AG10803 (cell line): ENCODE measurements around the gene ZFAND2A.

Experiments
- DNase-seq: peaks from one replicate; pipeline ENCODE4 v3.0.0; 2010; ENCODE audit warnings: low read depth
- H3K4me3 ChIP-seq: 2 replicates; pipeline ENCODE4 v1.5.1; 2011; ENCODE audit warnings: mild to moderate bottlenecking, low read length, control low read depth
- CTCF ChIP-seq: conservative IDR thresholded peaks from 2 replicates; pipeline ENCODE4 v1.5.1; 2011; ENCODE audit warnings: mild to moderate bottlenecking, low read length, control low read depth, inconsistent platforms

The ZFAND2A gene

GRCh38 chr7:1112109-1112508 lies 47.9 kb downstream of the ZFAND2A start:
- H3K4me3 ChIP-seq = no peak overlapping the region
- no peak for TF ChIP-seq CTCF
- no peak for DNase-seq

DNA sequence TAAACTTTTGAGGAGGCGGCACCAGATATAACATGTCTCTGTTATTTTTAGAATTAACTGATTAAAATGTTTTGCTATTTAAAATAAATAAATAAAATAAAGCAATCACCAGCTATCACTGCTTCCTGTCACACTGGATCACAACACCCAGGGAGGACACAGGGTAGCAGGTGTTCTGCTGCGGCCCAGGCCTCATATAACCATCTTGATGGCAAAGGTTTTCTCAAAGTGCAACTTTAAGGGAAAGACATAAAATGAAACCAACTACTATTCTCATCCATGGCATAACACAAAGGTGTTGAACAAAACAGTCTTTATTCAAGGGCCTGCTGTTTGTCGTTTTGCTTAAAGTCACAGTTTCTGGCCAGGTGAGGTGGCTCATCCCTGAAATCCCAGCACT lies 48.8 kb downstream of the ZFAND2A start:
- H3K4me3 ChIP-seq = no peak overlapping the region
- TF ChIP-seq CTCF = no peak
- DNase-seq = no peak

DNA sequence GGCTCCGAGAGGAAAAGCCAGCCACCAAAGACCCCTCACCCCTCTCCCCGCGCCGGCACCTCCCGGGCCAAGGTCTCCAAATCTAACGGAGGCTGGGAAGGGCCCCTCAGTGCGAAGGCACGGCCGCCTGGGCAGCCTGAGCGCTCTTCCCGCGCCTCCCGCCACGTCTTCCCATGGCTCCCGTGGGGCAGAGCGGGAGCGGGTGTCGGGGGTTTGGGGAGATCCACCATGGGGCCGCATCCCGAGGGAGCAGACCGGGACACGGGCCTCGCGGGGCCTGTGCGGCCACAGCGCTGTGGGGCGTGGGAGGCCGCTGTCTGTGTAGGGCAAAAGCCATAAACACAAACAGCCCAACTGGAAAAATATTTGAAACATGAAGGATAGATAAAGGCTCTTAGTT lies 49.6 kb downstream of the ZFAND2A start:
- DNase-seq = no peak
- H3K4me3 ChIP-seq = no peak overlapping the region
- no peak for TF ChIP-seq CTCF

DNA sequence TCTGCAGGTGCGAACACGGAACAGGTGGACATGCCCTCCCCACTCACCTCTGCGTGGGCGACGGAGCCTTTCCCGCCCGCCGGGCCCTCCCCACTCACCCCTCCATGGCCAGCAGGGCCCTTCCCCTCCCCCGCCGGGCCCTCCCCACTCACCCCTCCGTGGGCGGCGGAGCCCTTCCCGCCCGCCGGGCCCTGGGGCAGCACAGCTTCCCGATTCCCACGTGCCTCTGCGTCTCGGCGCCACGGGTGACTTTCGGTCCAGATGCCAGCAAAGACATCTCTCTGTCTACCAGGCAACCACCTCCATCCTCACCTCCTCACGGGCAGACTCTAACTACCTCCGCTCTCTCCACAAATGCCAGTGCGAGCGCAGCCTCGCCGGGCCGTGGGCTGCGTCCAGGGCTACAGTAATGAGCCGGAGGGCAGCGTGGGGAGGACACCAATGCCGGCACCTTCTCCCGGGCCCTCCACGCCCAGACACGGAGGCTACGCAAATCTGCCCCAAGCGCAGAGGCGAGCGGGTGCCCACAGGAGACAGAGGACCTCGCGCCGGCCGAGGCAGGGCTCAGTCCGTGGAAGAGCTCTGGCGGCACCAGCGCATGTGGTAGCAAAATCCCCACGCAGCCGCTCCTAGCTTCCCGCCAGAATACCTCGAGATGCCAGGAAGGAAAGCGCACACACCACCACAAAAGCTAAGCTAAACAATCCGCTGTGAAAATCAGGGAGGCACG lies 50.2 kb downstream of the ZFAND2A start:
- H3K4me3 ChIP-seq = no peak overlapping the region
- TF ChIP-seq CTCF = no peak
- no peak for DNase-seq

DNA sequence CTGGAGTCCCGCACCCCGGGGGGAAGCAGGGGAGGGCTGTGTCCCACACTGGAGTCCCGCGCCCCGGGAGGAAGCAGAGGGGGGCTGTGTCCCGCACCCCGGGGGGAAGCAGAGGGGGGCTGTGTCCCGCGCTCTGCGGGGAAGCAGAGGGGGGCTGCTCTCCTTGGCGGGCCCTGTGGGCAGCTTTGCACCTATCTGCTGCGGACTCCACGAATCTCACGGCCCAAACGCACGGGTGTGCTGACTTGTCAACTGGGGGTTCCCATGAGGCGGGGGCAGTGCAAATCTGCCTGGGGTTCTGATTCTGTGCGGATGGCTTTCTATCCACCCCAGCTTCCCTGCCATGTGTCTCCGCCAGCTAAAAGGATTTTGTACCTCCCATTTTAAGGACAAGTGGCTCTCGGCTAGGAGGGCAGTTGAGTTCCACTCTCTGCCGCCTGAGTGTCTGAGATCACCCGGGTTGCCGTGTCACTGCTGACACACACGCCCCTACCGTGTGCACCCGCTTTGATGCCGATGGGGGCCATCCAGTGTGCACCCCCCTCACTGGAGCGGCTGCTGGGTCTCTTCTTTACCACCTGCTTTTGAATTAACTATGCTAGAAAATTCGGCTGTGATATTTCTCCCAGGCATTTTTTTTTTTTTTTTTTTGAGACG lies 51.6 kb downstream of the ZFAND2A start:
- no peak overlapping the region for H3K4me3 ChIP-seq
- DNase-seq = no peak
- TF ChIP-seq CTCF = no peak

- no peak for DNase-seq
- no peak for TF ChIP-seq CTCF
- H3K4me3 ChIP-seq = no peak overlapping the region
Measured at GRCh38 chr7:1106793-1107421, 53.1 kb downstream of the ZFAND2A start.
